CD4-positive, CD25-positive, alpha-beta regulatory T cell (primary cell): Measurements from ENCODE around the gene SUPT4H1. TPM values are rescaled to one million over a fixed set of nuclear protein-coding genes. Genes with fewer than 3 reads are reported as not detected.

Experiments
- ATAC-seq, 2 donors: fragments of 150-1000 bp; cut with Tn5 transposase; one replicate each; pipeline ENCODE4 v1.10.0; 2021; ENCODE audit warnings: low read depth in 2 of 2, moderate number of reproducible peaks in 2 of 2, moderate library complexity in 1 of 2
- DNase-seq, 3 donors: peaks; one replicate each; pipeline versions ENCODE4 v3.0.0 to v3.0.0-alpha.2; 2012 to 2022; ENCODE audit warnings: mixed read lengths in 1 of 3
- H3K27ac ChIP-seq: one replicate; pipeline ENCODE4 v1.7.0; 2013; ENCODE audit warnings: mild to moderate bottlenecking, low read length; ENCODE audit not compliant: insufficient read depth, poor library complexity, severe bottlenecking
- H3K27me3 ChIP-seq: one replicate; pipeline ENCODE4 v1.7.0; 2013; ENCODE audit warnings: low read length; ENCODE audit not compliant: control insufficient read depth, insufficient read depth
- H3K36me3 ChIP-seq: one replicate; pipeline ENCODE4 v1.7.0; 2013; ENCODE audit warnings: mild to moderate bottlenecking, low read length, moderate library complexity; ENCODE audit not compliant: control insufficient read depth, insufficient read depth
- H3K4me1 ChIP-seq: 2 replicates; pipeline ENCODE4 v1.7.0; 2013; ENCODE audit warnings: mild to moderate bottlenecking, low read length; ENCODE audit not compliant: insufficient read depth, control insufficient read depth, poor library complexity, severe bottlenecking
- H3K4me3 ChIP-seq: one replicate; pipeline ENCODE4 v1.7.0; 2013; ENCODE audit warnings: low read depth, mild to moderate bottlenecking, low read length, moderate library complexity
- H3K9me3 ChIP-seq, 2 experiments: 1 replicate in 1 of 2; 2 replicates in 1 of 2; pipeline ENCODE4 v1.7.0; 2013; ENCODE audit warnings: low read length in 2 of 2, mild to moderate bottlenecking in 1 of 2, moderate library complexity in 1 of 2; ENCODE audit not compliant: control insufficient read depth in 2 of 2
- H3K27ac Mint-ChIP-seq, 3 donors: one replicate each; pipeline ENCODE4 v1.8.0; 2020 to 2022; ENCODE audit warnings: mild to moderate bottlenecking in 3 of 3, mixed read lengths in 3 of 3, moderate library complexity in 2 of 3
- H3K27me3 Mint-ChIP-seq: one replicate; pipeline ENCODE4 v1.8.0; 2022; ENCODE audit warnings: mild to moderate bottlenecking, mixed read lengths
- H3K36me3 Mint-ChIP-seq: one replicate; pipeline ENCODE4 v1.8.0; 2020; ENCODE audit warnings: mixed read lengths
- H3K4me1 Mint-ChIP-seq, 4 donors: one replicate each; pipeline ENCODE4 v1.8.0; 2020 to 2022; ENCODE audit warnings: mixed read lengths in 4 of 4, mild to moderate bottlenecking in 1 of 4
- H3K4me3 Mint-ChIP-seq, 4 donors: one replicate each; pipeline ENCODE4 v1.8.0; 2020 to 2022; ENCODE audit warnings: mild to moderate bottlenecking in 4 of 4, mixed read lengths in 4 of 4, moderate library complexity in 3 of 4
- H3K9me3 Mint-ChIP-seq, 7 donors: one replicate each; pipeline ENCODE4 v1.8.0; 2020 to 2022; ENCODE audit warnings: mixed read lengths in 7 of 7, mild to moderate bottlenecking in 3 of 7, moderate library complexity in 2 of 7
- polyA plus RNA-seq, 4 donors: library from polyadenylated mRNA; unstranded; fragments of 300-500 nt; fragmentation: Illumina TruSeq; gene quantifications; one replicate each; pipeline ENCODE4 v1.2.3, GENCODE V29; 2021
- total RNA-seq: library from RNA; stranded (reverse); gene quantifications from one replicate; pipeline ENCODE4 v1.2.3, GENCODE V29; 2022

SUPT4H1 gene
- total and polyA plus RNA-seq, 5 donors from 2014 or later = 52.6 to 177 (median 126) TPM

DNA sequence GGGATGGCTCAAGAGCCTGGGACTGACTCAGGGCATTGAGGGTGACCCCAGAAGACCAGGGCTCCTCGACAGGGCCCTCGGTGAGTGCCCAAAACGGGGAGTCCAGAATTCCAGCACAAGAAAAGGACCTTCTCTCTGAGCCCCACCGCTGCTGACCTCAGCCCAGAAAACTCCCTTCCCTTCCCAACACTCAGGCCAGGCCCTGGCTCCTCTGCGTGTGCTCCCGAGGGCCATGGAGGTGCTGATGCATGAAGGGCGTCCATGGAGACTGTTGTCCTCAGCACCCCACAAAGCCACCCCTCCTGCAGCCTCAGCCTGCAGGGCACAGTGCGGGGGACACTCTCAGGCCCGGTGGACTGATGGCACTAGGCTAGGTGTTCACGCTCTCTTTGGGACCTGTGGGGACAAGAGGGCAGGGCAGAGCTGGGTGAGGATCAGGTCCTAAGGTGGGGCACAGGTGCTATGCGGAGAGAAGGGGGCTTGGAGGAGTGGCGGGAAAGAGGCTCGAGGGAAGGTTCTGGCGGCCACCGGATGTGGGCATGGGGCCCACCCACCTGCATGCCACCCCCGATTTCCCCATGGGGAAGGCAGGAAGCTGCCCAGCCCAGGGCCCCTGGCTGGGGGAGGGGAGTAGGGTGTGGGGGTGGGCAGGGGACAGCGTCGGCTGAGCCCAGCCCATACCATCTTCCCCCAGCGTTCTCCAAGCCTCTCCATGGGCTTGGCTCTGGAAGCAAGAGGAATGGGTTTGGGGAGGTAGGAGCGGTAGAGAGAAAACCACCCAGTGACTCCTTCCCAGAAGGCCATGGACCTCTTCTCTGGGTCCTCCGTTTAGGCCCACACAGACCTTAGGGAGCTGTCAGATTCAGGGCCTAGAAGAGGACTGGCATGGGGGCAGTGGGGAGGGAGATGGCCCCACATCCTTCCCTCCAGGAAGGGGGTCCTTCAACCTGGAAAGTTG lies 18.9 kb downstream of the SUPT4H1 start:
- ATAC-seq = no peak
- H3K27me3 Mint-ChIP-seq = peaks cover 4% of the 10 kb centered on the region
- Histone ChIP-seq H3K36me3 (peaks cover 10% of the 10 kb centered on the region), H3K4me3 (peak overlapping the region; percentile 92), H3K9me3 (no peaks in the 10 kb centered on the region), H3K4me1 (peaks cover 81% of the 10 kb centered on the region), H3K27me3 (no peaks in the 10 kb centered on the region), H3K27ac (peak overlapping the region; percentile 99)
- H3K27ac Mint-ChIP-seq = peak overlapping the region; percentile 93 to 100 (median 99)
- peak overlapping the region; percentile 97 to 100 (median 99) for H3K4me3 Mint-ChIP-seq
- peak in 1 of 3 donors; percentile 85 for DNase-seq
- peaks cover 0 to 63% (median 36%) of the 10 kb centered on the region in 4 donors for H3K4me1 Mint-ChIP-seq
- peaks cover 19% of the 10 kb centered on the region for H3K36me3 Mint-ChIP-seq
- H3K9me3 Mint-ChIP-seq = peaks cover 0 to 2% (median 0%) of the 10 kb centered on the region in 7 donors

DNA sequence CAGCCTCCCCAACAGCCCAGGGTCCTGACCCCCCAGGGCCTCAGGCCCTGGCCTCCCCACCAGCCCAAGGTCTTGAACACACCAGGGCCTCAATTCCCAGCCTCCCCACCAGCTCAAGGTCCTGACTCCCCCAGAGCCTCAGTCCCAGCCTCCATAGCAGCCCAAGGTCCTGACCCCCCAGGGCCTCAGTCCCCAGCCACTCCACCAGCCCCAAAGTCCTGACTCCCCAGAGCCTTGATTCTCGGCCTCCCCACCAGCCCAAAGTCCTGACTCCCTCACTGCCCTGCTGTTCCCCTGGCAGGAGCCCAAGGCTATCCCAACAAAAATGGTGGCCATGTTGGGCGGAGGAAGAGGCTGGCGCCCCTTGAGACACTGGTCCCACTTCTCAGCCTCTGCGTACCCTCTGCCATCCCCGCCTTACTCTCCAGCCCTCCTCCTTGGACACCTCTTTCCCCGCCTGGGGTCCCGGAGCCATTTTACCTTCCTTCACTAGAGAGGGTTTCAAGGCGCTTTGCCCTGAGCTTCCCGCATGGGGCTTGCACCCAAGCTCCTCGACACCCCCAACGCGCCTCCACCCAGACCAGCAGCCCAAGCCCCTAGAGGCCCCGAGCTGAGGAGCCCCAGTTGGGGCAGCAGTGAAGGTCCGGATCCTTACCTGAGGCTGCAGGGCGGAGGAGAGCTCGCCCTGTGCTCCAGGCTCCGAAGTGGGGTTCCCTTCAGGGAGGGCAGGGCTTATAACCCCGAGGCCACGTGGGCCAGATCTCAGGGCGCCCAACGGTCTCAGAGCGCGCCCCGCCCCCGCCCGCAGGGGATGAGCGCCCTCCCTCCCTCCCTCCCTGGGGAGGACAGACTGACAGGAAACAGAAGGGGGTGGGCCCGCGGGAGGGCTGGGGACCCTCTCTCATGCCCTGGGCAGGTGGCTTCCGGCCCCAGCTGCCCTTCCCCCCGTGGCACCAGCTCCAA lies 19.9 kb downstream of the SUPT4H1 start:
- Histone ChIP-seq H3K4me3 (peak overlapping the region; percentile 99), H3K27ac (peak overlapping the region; percentile 99), H3K9me3 (no peaks in the 10 kb centered on the region), H3K36me3 (peaks cover 10% of the 10 kb centered on the region), H3K27me3 (no peaks in the 10 kb centered on the region), H3K4me1 (peaks cover 81% of the 10 kb centered on the region)
- peak; percentile 81 to 97 (median 84) for DNase-seq
- peak overlapping the region; percentile 97 to 100 (median 99) for H3K4me3 Mint-ChIP-seq
- peaks cover 0 to 64% (median 37%) of the 10 kb centered on the region in 4 donors for H3K4me1 Mint-ChIP-seq
- peaks cover 19% of the 10 kb centered on the region for H3K36me3 Mint-ChIP-seq
- H3K27ac Mint-ChIP-seq = peak overlapping the region; percentile 93 to 100 (median 97)
- ATAC-seq = peak; percentile 47 to 51
- H3K27me3 Mint-ChIP-seq = peaks cover 4% of the 10 kb centered on the region
- peaks cover 0 to 2% (median 0%) of the 10 kb centered on the region in 7 donors for H3K9me3 Mint-ChIP-seq

DNA sequence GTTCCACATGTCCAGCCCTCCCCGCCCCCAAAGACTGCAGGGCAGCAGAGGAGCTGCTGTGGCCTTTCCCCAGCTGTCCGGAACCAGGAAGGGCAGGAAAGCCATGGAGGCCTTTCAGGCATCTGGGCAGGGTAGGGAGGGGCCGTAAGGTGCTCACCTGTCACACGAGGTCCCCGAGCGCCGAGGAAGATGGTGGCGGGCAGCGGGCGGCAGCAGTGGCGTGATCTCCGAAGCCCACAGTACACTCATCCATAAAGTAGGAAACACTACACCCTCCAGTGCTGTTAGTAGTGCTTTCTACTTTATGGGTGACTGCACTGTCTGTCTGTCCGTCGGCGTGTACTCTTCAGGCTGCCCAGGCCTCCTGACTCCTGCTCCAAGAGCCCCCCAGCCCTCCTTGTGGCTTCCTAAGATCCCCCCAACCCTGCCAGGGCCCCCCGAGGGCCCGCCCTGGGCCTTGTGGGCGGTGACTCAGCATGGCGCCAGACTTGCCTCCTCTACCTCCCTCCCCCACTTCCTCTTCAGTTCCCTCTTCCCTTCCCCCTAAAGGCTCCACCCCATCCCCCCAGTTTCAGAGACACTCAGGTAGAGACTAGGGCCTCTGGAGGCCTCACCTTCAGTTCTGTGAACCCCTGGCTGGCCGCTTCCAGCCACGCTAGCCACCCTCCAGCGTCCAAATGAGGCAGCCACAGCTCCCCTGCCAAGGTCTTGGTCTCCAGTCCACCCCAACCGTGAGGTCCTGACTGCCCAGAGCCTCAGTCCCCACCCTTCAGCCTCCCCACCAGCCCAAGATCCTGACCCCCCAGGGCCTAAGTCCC lies 20.8 kb downstream of the SUPT4H1 start:
- H3K9me3 ChIP-seq = no peaks in the 10 kb centered on the region
- H3K4me3 ChIP-seq = peak overlapping the region; percentile 99
- Mint-ChIP-seq H3K27ac (peak overlapping the region; percentile 93 to 99 (median 97)), H3K4me1 (peaks cover 0 to 62% (median 35%) of the 10 kb centered on the region in 4 donors), H3K27me3 (peaks cover 4% of the 10 kb centered on the region), H3K36me3 (peaks cover 19% of the 10 kb centered on the region), H3K9me3 (peaks cover 0 to 2% (median 0%) of the 10 kb centered on the region in 7 donors), H3K4me3 (peak overlapping the region; percentile 97 to 100 (median 99))
- DNase-seq = peak; percentile 64 to 91 (median 69)
- H3K27ac ChIP-seq = peak overlapping the region; percentile 99
- H3K27me3 ChIP-seq = no peaks in the 10 kb centered on the region
- peaks cover 81% of the 10 kb centered on the region for H3K4me1 ChIP-seq
- ATAC-seq = peak; percentile 33 to 35
- H3K36me3 ChIP-seq = peaks cover 10% of the 10 kb centered on the region

DNA sequence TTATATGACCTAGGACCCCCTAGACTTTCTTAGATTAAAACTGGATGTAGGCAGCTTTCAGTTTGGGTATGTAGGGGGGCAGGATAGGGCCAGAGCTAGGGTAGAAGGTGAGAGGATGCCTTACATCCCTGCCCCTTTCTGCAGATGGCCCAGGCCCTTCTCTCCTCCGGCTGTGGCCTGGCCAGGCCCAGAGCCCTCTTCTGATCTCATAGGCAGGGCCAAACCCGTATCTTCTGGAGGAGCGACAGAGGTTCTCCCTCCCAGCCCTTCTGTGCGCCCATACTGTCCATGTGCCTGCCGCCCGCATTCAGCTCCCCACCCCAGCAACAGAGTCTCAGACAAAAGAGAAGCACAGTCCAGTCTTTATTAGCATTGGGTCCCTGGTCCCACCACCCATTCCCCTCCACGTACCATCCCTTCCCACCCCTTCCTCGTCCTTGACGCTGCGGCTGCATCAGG lies 21.4 kb downstream of the SUPT4H1 start:
- Histone ChIP-seq H3K4me3 (peak overlapping the region; percentile 99), H3K27ac (peak overlapping the region; percentile 99), H3K36me3 (peaks cover 10% of the 10 kb centered on the region), H3K9me3 (no peaks in the 10 kb centered on the region), H3K27me3 (no peaks in the 10 kb centered on the region), H3K4me1 (peaks cover 80% of the 10 kb centered on the region)
- DNase-seq (no peak), ATAC-seq (no peak)
- peaks cover 0 to 2% (median 0%) of the 10 kb centered on the region in 7 donors for H3K9me3 Mint-ChIP-seq
- H3K4me3 Mint-ChIP-seq = peak overlapping the region; percentile 97 to 100 (median 99)
- peaks cover 0 to 62% (median 32%) of the 10 kb centered on the region in 4 donors for H3K4me1 Mint-ChIP-seq
- H3K36me3 Mint-ChIP-seq = peaks cover 19% of the 10 kb centered on the region
- peak overlapping the region; percentile 83 to 98 (median 93) for H3K27ac Mint-ChIP-seq
- H3K27me3 Mint-ChIP-seq = peaks cover 4% of the 10 kb centered on the region

DNA sequence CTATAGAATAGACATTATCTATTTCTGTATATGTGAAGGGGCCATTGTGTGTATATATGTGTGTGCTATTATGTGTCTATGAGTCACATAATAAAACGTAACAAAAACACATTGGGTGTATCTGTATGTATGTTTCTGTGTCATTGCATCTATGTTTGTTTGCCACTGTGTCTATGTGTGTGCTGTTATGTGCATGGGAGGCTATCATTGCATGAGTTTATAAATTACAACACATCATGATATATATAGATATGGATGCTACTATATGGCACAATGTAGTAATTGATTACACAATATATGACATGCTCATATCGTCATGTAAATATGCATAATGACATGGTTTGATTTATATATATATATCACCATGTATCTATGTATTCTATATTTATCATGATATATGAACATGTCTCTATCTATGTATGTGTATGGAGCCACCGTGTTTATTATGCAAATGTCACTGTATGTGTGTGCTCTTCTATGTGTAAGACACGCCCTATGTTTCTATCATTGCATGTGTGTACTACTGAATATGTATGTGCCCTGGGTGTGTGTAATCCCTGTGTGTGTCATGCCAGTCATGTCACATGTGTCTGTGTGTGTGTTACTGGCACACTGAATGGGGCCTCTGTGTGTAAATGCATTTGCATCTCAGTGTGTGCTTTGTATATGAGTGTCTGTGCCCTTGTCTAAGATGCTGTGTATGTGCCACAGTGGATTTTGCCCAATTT lies 22.0 kb downstream of the SUPT4H1 start:
- Mint-ChIP-seq H3K4me3 (peak overlapping the region; percentile 97 to 100 (median 99)), H3K9me3 (peaks cover 0 to 2% (median 0%) of the 10 kb centered on the region in 7 donors), H3K27me3 (peaks cover 4% of the 10 kb centered on the region), H3K4me1 (peaks cover 0 to 61% (median 29%) of the 10 kb centered on the region in 4 donors), H3K36me3 (peaks cover 19% of the 10 kb centered on the region), H3K27ac (peak overlapping the region; percentile 93 to 98 (median 95))
- H3K4me1 ChIP-seq = peaks cover 80% of the 10 kb centered on the region
- ATAC-seq (peak; percentile 8 to 11), DNase-seq (peak in 2 of 3 donors; percentile 51 to 76)
- peak overlapping the region; percentile 99 for H3K27ac ChIP-seq
- H3K9me3 ChIP-seq = no peaks in the 10 kb centered on the region
- H3K27me3 ChIP-seq = no peaks in the 10 kb centered on the region
- peak overlapping the region; percentile 99 for H3K4me3 ChIP-seq
- peaks cover 10% of the 10 kb centered on the region for H3K36me3 ChIP-seq

DNA sequence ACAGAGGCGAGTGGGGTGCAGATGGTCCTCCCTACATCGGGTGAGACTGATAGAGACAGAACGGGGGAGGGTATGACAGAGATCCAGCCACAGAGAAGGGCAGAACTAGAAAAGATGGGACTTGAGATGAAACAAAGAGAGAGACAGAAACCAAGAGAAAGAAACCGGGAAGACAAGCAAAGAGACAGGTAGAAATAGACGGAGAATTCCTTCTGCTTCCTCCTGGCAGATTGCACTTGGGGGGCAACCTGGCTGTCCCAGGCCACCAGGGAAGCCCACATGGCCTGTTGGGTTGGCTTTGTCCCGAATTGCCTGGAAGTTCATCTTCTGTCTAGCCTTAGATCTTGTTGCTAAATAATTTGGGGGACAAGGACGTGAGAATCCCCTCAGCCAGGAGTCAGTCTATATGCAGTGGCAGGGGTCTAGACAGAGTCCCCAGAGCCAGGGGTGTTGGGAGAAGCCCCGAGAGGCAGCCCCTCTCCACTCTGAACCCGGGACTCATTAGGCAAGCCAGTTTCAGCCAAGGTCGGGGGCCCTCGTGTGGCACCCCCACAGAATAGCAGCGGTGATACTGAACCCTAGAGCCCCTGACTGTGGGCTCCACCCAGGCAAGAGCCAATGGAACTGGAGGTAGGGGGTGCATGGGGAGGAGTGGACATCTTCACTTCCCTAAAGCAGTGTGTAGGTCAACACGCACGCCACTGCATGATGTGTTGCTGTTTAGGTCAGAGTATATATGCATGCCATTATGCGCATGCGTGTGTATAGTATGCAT lies 22.8 kb downstream of the SUPT4H1 start:
- peaks cover 0 to 56% (median 25%) of the 10 kb centered on the region in 4 donors for H3K4me1 Mint-ChIP-seq
- H3K27ac Mint-ChIP-seq = peak overlapping the region; percentile 93 to 98 (median 95)
- Histone ChIP-seq H3K9me3 (no peaks in the 10 kb centered on the region), H3K36me3 (peaks cover 10% of the 10 kb centered on the region), H3K27me3 (no peaks in the 10 kb centered on the region), H3K4me1 (peaks cover 75% of the 10 kb centered on the region), H3K27ac (peak overlapping the region; percentile 99), H3K4me3 (peak overlapping the region; percentile 99)
- H3K27me3 Mint-ChIP-seq = peaks cover 4% of the 10 kb centered on the region
- peak; percentile 20 to 21 for ATAC-seq
- H3K36me3 Mint-ChIP-seq = peaks cover 19% of the 10 kb centered on the region
- peak overlapping the region; percentile 97 to 100 (median 99) for H3K4me3 Mint-ChIP-seq
- peaks cover 0 to 2% (median 0%) of the 10 kb centered on the region in 7 donors for H3K9me3 Mint-ChIP-seq
- peak; percentile 58 to 90 (median 70) for DNase-seq
